HG03565 (cell line): ENCODE data around the gene ROPN1L.

Experiments
- ATAC-seq: cut with Tn5 transposase; IDR thresholded peaks from one replicate; pipeline ENCODE4 v1.9.1; 2021; ENCODE audit warnings: mild to moderate bottlenecking, moderate library complexity; ENCODE audit not compliant: unreplicated experiment

The ROPN1L gene

DNA sequence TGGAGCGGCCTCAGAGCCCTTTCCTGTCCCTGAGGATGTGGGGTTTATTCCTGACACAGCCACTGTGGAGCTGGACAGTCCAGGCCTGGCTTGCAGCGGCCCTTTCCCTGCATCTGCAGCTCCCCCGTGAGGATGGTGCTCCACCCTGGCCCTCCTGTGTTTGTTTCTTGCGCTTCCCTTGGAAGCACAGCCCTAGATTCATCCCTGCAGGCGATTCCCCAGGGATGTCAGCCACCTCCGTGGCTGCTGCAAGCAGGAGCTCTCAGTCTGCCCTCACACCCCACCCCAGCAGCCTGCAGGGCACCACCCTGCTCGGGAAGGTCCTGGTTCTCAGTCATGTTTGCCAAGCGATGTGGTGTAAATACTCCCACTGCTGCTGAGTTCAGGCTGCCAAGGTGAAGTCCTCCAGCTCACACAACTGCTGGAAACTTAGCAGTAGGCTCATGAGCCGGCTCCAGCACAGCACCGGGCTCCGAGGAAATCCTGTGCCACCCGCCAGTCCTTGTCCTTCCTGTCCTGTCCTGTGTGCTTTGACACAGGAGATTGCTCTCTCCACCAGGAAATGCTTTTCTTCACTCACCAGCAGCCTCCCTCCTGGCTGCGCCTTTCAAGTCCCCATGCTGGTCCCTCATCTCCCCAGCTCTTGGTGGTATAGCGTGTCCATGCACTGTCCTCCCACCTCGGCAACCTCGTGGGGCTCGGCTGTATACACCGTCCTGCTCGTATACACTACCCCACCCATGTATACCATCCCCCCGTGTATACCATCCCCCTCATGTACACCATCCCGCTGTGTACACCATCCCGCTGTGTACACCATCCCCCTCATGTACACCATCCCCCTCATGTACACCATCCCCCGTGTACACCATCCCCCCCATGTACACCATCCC lies 16.2 kb downstream of the ROPN1L start:
- no peak for ATAC-seq

DNA sequence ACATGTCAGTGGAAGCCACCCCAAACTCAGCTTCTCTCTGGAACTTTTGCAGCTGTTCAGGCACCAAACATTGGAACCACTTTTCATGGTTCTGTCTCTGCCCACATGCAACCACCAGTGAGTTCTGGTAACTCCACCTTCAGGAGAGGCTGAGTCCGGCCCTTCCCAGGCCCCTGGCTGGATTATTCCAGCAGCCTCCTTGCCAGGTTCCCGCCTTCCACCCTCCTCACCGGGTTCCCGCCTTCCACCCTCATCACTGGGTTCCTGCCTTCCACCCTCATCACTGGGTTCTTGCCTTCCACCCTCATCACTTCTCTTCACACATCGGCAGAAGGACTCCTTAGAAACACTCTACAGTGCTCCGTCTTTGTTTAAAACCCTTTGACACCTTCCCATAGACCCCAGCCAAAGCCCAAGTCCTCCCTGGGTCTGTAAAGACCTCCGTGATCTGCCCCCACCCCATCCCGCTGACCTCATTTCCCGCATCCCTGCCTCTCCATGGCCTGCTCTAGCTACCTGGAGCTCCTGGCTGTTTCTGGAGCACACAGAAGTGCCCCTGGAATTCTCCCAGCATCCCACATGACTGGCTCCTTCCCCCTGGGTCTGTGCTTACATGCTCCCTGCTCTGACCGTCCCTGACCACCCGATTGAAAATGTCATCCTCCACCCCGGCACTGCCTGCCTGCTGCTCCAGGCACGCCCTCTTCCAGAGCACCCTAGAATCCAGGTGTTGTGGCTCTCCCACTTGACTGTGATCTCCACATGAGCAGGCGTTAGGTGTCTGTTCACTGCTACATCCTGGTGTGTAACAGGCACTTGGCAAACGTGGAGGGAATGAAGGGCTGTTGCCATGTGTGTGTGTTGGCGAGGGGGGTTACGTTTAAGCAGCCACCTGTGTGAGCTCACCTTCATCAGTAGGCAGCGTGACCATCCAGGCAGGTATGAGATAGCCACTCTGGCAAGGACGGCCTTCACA lies 17.7 kb downstream of the ROPN1L start:
- ATAC-seq = no peak

DNA sequence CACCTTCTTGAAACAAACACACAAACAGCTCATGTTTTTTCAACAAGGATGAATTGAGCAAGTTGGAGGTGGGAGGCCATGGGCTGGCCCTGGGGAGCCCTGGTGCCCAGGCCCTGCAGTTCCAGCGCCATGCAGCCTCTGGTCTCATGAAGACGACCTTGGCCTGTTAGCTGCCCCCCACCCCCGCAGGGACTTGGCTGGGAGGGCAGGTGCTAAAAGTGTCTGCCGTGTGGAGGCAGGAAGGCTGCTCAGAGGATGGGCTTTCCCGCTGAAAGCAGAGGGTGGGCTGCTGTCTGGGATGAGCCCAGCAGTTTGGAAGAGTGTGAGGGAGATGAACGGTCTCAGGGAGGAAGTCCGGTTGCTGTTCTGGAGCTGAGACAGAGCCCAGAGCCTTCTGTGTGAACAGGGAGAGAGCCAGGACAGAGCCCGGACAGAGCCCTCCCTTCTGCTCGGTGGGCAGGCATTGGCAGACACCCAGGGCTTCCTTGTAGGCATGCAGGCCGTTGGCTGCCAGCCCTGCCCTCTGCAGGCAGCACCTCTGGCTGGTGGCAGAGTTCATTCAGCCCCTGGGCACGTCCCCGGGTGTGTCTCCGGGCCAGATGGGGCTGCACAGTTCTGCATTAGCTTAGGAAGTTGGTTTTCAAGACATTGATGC lies 18.7 kb downstream of the ROPN1L start:
- ATAC-seq = no peak

DNA sequence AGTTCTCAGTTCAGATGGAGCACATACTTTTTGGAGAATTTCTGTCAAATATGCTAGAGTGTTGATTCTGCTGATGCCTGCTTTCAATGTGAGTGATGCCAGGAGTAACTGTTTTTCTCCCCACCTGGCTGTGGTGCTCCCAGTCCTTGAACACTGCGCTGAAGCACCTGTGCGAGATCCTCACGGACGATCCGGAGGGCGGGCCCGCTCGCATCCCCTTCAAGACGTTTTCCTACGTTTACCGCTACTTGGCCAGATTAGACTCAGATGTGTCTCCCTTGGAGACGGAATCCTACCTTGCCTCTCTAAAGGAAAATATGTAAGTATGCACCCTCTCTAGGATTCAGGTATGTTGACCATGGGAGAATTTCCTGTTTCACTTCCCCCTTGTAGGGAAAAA lies 19.4 kb downstream of the ROPN1L start:
- ATAC-seq = no peak

DNA sequence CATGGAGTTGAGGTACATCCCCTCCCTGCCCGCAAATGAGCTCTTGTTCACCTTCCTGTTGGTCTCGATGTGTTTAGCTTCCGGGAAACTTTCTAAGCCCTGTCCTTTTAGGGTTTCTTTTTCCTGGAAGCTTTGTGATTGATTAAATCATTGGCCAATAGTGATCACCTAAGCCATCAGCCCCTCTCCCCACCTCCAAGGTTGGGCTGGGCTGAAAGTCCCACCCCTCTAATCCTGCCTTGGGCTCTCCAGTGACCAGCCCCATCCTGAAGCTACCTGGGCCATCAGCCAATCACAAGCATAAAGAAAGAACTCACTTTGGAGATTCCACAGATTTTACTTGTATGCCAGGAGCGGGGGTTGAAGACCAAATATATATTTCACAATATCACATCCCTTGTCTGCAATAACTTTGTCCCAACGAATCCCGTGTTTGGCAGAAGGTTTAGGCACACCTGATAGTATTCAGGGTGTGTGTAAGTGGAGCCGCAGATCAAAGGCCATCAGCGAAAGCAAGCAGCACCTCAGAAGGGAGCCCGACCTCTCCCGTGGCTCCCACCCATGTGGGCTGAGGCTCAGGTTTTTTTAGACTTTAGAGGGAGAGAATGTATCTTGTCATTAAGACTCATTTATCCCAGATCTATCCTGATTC lies 20.4 kb downstream of the ROPN1L start:
- no peak for ATAC-seq

DNA sequence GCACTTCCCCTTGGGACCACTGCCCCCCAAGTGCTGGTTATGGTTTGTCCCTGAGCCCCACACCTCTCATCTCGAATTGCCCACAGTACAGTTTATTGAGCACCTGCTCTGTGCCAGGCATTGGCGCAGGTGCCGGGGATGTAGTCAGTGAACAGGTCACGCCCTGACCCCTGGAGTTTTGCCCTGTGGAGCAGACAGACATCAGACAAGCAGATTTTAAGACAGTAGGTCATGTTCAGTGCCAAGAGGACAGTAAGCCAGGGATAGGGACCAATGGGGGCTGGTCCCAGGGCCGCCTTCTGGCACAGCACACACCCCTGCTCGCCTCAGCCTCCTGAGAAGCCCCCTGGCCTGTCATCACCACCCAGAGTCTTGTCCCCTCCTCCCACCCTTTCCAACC lies 21.9 kb downstream of the ROPN1L start:
- no peak for ATAC-seq

DNA sequence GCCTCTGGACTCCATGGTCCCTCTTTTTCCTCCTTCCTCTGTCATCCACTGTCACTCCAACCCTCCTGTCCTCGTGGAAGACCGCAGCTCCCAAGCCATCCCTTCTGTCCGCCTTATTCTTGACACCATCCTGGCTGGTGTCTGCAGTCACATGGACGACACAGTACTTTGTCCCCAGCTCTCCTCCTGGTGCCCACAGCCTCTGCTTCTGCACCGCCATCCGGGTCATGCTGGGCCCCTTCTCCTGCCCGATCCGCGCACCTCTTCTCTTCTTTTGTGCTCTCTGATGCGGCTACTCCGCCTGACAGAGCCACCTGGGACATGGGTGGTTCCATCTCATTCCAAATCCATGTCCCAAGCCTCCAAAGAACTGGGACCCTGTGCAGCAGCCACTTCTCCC lies 22.5 kb downstream of the ROPN1L start:
- no peak for ATAC-seq

DNA sequence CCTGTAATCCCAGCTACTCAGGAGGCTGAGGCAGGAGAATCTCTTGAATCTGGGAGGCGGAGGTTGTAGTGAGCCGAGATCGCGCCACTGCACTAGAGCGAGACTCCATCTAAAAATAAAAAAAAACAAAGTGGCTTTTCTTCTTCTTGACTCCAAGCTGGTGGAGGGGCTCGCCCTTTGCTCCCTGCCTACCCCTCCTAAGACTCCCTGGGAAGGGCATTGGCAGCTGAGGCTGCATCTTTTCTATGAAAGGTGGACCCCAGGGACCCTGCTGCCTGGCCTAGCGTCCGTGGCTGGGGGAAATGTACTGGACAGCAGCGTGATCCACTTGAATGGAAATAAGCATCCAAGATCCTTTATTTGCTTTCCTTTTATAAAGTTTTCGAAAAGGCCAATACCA lies 24.0 kb downstream of the ROPN1L start:
- no peak for ATAC-seq

DNA sequence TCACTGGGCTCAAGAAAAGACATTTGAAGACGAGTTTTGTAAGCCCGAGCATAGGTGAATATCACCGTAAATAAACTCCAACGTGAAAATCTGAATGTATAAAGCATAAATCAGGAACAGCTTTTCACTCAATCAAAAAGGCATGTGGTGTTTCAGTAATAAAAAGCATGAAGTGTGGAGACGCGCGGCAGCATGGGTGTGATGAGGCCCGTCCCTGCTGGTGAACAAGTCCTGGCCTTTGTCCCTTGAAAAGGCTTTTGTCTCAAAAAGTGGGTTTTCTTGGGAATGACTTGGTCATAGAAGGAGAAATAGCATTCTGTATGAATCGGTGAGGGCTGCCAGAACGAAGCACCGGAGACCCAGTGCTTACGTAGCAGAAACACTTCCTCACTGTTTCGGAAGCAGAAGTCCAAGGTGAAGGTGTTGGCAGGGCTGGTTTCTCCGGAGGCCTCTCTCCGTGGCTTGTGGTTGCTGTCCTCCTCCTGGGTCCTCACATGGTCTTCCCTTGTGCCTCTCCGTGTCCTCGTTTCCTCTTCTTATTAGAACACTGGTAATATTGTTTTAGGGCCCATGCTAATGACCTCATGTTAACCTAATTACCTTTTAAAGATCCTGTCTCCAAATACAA lies 24.9 kb downstream of the ROPN1L start:
- ATAC-seq = no peak

DNA sequence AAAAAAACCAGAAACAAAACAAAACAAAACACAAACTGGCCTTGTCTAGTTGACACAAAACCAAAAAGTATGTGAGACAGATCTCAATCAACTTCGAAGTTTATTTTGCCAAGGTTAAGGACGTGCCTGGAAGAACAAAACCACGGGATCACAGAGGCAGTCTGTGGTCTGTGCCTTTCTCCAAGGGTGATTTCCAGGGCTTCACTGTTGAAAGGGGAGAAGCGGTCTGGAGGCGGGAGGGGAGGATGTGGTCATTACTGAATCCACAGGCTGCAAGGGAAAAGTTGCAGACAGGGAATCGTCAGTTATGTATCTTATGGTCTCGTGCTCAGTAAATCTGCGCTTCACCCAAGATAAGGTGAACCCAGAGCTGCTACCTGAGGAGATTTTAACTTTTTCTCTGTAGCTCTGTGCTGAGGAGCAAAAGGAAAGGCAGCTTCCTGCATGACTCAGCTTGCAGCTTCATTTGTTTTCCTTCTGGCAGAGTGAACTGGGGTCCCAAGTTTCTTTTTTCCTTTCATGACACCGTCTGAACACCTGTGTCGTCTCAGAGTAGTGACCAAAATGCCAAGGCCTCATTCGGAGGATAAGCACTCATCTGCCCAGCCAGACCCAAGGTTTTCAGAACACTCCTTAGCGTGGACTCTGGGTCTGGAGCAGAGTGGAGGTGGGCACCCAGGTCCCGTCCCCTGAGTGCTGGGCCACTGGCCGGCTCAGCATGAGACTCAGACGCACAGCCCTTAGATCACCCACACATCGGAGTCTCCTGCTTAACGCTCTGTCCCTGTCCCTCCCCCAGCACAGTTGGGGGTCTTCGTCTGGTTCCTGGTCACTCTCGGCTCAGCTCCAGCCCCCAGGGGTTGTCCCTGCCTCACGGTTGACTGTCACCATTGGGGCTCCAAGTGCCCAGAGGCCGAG lies 25.9 kb downstream of the ROPN1L start:
- no peak for ATAC-seq

DNA sequence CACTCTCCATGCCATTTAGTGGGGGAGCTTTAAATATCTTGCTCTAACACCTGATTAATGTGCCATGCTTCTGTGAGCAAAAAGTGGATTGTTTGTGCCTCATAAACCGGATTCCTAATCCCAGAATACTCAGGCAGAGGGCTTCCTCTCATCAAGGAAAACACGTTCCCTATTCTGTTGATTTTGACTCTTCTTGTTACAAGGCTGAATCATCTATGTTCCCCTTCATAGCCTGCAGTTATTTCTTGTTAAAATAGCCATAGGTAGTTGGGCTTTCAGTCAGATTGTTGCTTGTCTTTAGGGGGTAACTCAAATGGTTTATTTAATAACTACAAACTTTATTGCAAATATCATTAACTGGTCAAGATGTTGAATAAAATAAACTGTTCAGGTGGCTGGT lies 26.6 kb downstream of the ROPN1L start:
- ATAC-seq = no peak

DNA sequence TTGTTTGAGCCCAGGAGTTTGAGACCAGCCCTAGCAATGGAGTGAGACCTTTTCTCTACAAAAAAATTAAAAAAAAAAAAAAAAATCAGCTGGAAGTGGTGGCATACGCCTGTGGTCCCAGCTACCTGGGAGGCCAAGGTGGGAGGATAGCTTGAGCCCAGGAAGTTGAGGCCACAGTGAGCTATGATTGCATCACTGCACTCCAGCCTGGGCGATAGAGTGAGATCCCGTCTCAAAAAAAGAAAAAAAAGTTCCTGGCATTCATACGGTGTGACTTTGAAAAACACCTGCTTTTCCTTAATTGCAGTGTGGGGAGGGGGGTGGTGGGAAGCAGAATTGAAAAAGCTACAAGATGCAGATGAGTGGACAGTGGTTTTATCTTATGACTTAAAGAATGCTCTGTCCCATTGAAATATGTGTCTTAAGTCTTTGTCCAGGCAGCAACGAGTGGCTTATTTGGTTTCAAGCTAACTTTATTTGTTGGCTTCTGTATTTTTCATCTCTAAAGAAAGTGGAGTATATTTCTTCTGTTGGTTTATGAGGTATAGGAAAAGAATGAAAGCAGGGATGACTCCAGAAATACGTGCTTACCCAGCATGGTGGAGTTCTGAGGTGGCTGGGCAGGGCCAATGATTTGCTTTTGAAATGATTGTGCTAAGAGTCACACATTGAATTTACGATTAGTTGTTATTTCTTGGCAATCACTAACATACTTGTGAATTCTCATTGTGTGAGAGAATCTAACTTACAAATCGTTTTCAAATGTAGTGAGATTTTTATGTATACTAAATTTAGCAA lies 27.8 kb downstream of the ROPN1L start:
- ATAC-seq = no peak

DNA sequence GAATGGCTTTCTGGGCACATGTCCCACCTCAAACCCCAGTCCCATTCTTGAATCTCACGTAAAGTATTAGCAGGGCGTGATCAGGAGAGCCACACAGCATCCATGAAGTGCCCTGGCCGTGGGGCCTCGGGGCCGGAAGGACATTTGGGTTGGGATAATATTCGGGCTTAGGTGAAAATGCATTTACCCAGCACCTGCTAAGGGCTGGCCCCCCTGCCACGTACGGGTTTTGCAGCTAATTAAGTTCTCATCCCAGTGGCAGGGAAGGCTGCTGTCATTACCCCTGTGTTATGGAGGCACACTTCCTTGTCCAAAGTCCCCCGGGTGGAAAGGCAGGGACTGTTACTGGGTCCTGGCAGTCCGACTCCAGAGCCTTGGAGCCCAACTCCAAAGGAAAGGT lies 29.0 kb downstream of the ROPN1L start:
- no peak for ATAC-seq

DNA sequence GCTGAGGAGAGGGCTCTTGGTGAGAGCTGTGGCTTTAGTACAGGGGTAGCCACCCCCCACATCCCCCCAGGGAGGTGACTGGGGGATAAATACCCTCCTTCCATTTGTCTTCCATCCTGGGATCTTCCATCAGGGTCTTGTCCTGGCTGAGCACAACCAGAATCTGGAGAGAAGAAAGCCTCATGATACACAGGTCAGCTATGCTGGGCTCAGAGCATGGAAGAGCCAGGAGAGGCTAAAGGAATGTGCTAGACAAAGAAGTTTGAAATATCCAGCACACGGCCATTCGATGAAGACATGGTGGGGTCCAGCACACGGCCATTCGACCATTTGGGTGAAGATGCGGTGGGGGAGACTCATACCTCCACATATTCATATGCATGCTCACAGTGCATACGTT lies 30.0 kb downstream of the ROPN1L start:
- ATAC-seq = no peak

DNA sequence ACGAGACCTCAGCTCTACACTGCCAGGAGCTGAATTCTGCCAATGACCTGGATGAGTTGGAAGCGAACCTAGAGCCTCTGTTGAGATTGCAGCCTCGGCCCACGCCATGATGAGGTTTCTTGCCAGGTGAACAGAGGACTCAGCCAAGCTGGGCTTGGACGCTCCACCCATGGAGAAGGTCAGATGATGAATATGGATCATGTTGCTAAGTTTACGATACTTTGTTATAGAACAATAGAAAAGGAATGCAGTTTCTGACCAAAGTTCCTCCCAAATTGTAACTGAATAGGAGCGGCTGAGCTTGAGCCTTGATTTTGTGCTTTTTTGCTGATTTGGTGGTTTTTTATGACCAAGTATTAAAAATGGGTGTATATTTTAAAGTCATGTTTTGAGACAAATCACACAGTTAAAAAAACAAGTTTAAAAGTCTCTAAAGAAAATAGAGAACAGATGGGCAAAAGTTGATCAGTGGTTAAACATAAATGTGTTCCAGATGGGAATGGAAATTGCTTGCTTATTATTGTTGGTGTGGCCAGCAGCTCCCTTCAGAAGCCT lies 32.9 kb downstream of the ROPN1L start:
- ATAC-seq = no peak

DNA sequence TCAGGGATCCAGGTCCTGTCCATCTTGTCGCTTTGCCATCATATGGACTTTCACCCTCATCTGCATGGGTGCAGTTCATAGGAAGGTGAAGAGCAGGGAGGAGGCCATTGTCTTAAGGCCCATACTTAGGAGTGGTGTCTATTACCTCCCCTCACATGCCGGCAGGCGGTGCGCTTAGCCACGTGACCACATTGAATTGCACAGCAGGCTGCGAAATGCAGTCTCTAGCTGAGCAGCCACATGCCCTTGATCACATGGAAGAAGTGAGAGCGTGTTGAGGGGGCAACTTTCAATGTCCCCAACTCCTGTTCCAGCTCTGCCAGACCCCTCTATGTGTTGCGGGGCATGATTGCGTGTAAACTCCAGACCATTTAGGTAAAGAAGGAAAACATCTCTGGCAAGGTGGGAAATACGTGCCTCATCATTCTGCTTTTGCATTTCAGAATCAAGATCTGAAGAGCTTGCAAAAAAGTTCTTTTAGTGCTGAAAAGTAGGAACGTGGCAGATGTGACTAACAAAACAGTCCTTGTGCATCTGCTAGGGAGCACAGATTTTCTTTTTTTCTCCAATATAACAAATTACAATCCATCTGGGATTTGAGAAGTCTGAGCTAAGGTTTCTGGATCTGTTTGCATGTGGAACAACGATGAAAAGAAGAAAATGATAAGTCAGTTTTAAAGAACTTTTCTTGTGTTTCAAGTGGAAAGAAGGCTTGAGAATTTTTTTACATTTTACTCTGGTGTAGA lies 34.4 kb downstream of the ROPN1L start:
- ATAC-seq = no peak

DNA sequence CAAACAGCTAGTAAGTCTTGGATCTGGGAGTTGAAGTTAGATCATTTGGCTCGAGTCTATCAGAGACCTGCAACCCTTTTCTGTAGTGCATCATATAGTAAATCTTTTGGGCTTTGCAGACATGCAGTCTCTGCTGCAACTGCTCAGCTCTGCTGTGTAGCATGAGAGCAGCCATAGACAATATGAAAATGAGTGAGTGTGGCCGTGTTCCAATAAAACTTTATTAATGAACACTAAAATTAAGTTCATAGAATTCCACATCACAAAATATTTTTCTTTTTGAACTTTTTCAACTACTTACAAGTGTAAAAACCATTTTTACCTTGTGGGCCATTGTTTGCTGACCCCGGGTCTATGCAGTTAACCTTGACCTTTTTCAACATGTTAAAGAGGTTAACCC lies 35.2 kb downstream of the ROPN1L start:
- no peak for ATAC-seq
